ENCODE measurements around the gene HNRNPUL1.

- TF ChIP-seq REST (IDR thresholded peaks at IDR 0.05; ENCODE audit: insufficient read depth in 1 of 2, low read depth in 2 of 2, low read length in 2 of 2) = no peak
- TF ChIP-seq SIN3A (IDR thresholded peaks at IDR 0.05; ENCODE audit: borderline replicate concordance, insufficient read depth, low read length) = no peak
- no peak for TF ChIP-seq TAF1 (IDR thresholded peaks at IDR 0.05; ENCODE audit: borderline replicate concordance, insufficient read depth, low read length)
- no peak for TF ChIP-seq POLR2AphosphoS5 (IDR thresholded peaks at IDR 0.05; ENCODE audit: low read depth, low read length)
- TF ChIP-seq FOXP2 (optimal IDR thresholded peaks at IDR 0.05; ENCODE audit: borderline replicate concordance, extremely low read depth, extremely low read length, insufficient read depth) = no peak
Observed at GRCh38 chr19:41325640-41325946, 61.4 kb downstream of the HNRNPUL1 start.
